NT2/D1 (cell line): ENCODE results near the gene CYBRD1.

Experiments used
- DNase-seq: peaks from one replicate; pipeline ENCODE4 v3.0.0-alpha.2; 2011; ENCODE audit warnings: low read depth, low spot score
- H3K27me3 ChIP-seq: 2 replicates; pipeline ENCODE4 v1.6.0; 2011; ENCODE audit warnings: mild to moderate bottlenecking; ENCODE audit not compliant: insufficient read length, insufficient read depth
- H3K36me3 ChIP-seq: 2 replicates; pipeline ENCODE4 v1.6.1; 2011; ENCODE audit warnings: mild to moderate bottlenecking, low read length, mixed read lengths; ENCODE audit not compliant: insufficient read depth, insufficient read length
- H3K4me1 ChIP-seq: 2 replicates; pipeline ENCODE4 v1.5.1; 2011; ENCODE audit not compliant: insufficient read depth, insufficient read length
- H3K4me3 ChIP-seq: 2 replicates; pipeline ENCODE4 v1.5.1; 2011; ENCODE audit warnings: low read depth; ENCODE audit not compliant: insufficient read length
- H3K9ac ChIP-seq: 2 replicates; pipeline ENCODE4 v1.6.0; 2011; ENCODE audit warnings: low read depth; ENCODE audit not compliant: insufficient read length
- H3K9me3 ChIP-seq: 2 replicates; pipeline ENCODE4 v1.5.1; 2011; ENCODE audit warnings: mild to moderate bottlenecking, low read length; ENCODE audit not compliant: insufficient read depth
- SUZ12 ChIP-seq: IDR thresholded peaks from 2 replicates; pipeline ENCODE4 v1.6.1; 2011; ENCODE audit not compliant: insufficient read length, insufficient read depth; ENCODE audit errors: extremely low read depth
- YY1 ChIP-seq: IDR thresholded peaks from 2 replicates; pipeline ENCODE4 v1.6.1; 2011; ENCODE audit not compliant: insufficient read length, insufficient read depth
- ZNF274 ChIP-seq: IDR thresholded peaks from 2 replicates; pipeline ENCODE4 v1.6.1; 2011; ENCODE audit warnings: mild to moderate bottlenecking, low read depth, low read length

The CYBRD1 gene

DNA sequence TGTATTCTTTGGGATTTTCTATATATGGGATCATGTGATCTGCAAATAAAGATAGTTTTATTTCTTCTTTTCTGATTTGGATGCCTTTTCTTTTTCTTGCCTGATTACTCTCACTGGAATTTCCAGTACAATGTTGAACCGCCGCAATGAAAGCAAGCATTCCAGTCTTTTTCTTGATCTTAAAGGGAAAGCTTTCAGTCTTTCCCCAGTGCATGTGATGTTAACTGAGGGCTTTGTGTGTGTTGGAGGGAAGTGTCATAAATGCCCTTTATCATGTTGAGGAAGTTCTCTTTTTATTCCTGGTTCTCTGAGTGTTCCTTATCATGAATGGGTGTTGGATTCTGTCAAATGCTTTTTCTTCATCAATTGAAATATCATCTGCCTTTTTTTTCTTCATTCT lies 16.9 kb upstream of the CYBRD1 start:
- TF ChIP-seq YY1 (no peak), ZNF274 (no peak), SUZ12 (no peak)
- DNase-seq, result no peak
- H3K9ac ChIP-seq, result no peak overlapping the region
- no peak overlapping the region for H3K4me3 ChIP-seq
- H3K36me3 ChIP-seq, result no peaks in the 10 kb centered on the region
- no peaks in the 10 kb centered on the region for H3K27me3 ChIP-seq
- H3K4me1 ChIP-seq, result no peaks in the 10 kb centered on the region
- no peaks in the 10 kb centered on the region for H3K9me3 ChIP-seq

DNA sequence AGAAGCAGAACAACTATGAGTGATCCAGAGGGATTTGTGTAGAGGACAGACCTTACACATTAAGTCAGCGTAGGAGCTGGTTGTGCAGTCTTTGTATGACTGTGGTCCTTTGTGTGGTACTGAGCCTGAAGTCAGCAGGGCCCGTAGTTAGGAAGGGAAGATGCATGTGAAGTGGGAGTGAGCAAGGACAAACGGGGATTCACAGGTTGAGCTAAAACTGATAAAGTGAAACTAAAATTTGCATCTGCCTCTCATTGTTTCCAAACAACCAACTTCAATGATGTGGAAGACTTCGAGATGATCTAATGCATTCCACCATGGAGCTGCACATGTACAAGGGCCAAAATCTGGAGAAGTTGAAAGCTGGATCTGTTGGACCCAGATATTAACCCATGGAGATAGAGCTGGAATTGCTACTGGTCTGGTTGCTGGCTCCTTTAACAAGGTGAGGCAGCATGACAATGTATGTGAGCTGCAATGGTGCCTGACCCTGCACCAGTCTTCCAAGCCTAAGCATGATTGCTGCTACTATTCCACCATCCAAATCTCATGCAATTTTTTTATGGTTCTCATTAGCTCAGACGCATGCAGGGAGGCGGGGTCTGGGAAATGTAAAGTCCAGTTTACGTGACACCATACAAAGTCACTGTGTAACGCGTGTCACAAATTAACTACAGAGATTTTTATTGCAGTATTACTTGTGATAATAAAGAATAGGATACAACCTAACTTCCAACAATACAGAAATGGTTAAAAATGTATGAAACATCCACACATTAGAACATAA lies 12.1 kb upstream of the CYBRD1 start:
- Histone ChIP-seq H3K4me1 (no peaks in the 10 kb centered on the region), H3K36me3 (no peaks in the 10 kb centered on the region), H3K9me3 (no peaks in the 10 kb centered on the region), H3K27me3 (no peaks in the 10 kb centered on the region), H3K4me3 (no peak overlapping the region), H3K9ac (no peak overlapping the region)
- DNase-seq, result no peak
- TF ChIP-seq ZNF274 (no peak), YY1 (no peak), SUZ12 (no peak)

DNA sequence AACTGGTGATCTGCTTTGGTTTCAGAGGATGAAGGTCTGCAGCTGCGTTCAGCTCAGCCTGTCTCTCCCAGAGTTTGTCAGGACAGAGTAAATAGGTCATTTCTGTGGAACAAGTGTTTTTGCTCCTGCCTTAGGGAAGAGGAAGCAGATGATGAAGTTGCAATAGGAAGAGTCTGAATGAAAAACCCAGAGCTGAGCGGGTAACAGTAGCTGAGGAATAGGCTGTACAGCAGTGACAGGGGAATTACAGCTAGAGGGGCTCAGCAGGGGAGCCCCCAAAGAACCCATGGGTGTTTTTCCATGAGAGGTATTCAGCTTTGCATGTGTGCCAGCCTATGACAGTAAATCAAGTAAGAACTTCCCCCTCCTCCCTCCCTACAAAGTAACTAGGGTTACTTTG lies 10.3 kb upstream of the CYBRD1 start:
- Histone ChIP-seq H3K4me3 (no peak overlapping the region), H3K9ac (no peak overlapping the region), H3K4me1 (peaks cover 10% of the 10 kb centered on the region), H3K36me3 (no peaks in the 10 kb centered on the region), H3K27me3 (peaks cover 9% of the 10 kb centered on the region), H3K9me3 (peaks cover 5% of the 10 kb centered on the region; the same call in 1 of the 2 replicates)
- no peak for TF ChIP-seq ZNF274
- TF ChIP-seq YY1, result no peak
- no peak for TF ChIP-seq SUZ12
- DNase-seq, result no peak

DNA sequence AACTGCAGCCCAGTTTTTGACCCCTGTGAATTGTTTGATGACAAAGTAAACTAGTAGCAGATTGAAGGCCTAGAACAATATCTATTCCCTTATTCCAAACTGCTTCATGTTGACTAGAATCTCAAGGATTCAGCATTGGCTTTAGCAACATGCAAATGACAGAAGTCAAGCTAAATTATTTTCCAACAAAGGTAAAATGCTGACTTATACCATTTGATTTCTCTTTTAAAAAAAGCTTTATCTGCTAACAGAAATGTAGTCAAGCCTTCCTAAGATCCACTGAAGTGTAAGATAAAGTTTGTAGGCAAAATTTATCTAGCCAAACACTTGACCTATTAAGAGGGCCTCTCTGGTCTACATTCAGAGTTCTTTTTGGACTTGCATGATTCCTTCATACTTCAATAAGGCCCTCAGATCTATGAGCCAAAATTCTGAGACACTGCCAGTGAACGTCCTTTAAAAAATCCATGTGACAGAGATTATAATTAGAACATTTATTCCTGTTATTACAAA lies 9.5 kb upstream of the CYBRD1 start:
- no peaks in the 10 kb centered on the region for H3K36me3 ChIP-seq
- no peak overlapping the region for H3K9ac ChIP-seq

DNA sequence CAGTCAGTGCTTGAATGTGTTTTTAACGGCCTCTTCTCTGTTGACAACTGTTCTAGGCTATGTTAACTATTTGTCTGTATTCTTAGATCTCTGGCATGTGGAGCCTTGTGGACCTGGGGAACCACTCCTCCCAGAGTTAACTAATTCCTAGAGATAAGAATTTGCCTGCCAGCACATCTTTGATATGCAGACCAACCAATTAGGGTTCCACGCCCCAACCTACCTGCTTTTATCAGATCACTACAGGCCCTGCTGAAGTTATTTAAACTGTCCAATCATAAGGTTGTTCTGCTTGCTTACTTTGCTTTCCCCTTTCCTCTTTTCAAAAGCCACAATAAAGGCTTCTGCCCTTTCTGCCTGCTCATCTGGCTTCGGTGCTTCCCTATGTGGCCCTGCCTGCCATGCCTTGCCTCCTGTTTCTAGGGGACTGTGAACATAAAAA lies 8.5 kb upstream of the CYBRD1 start:
- H3K4me1 ChIP-seq, result peaks cover 10% of the 10 kb centered on the region
- no peak overlapping the region for H3K9ac ChIP-seq
- no peaks in the 10 kb centered on the region for H3K36me3 ChIP-seq
- TF ChIP-seq ZNF274, result no peak
- TF ChIP-seq SUZ12, result no peak
- no peak for TF ChIP-seq YY1
- DNase-seq, result no peak
- peaks cover 5% of the 10 kb centered on the region; the same call in 1 of the 2 replicates for H3K9me3 ChIP-seq
- H3K27me3 ChIP-seq, result peaks cover 13% of the 10 kb centered on the region
- H3K4me3 ChIP-seq, result no peak overlapping the region

More for the DNA sequence above, 9.5 kb upstream of the CYBRD1 start:
- Histone ChIP-seq H3K4me3 (no peak overlapping the region), H3K27me3 (peaks cover 9% of the 10 kb centered on the region), H3K9me3 (peaks cover 5% of the 10 kb centered on the region; the same call in 1 of the 2 replicates), H3K4me1 (peaks cover 10% of the 10 kb centered on the region)
- DNase-seq, result no peak
- TF ChIP-seq SUZ12, result no peak
- no peak for TF ChIP-seq ZNF274

DNA sequence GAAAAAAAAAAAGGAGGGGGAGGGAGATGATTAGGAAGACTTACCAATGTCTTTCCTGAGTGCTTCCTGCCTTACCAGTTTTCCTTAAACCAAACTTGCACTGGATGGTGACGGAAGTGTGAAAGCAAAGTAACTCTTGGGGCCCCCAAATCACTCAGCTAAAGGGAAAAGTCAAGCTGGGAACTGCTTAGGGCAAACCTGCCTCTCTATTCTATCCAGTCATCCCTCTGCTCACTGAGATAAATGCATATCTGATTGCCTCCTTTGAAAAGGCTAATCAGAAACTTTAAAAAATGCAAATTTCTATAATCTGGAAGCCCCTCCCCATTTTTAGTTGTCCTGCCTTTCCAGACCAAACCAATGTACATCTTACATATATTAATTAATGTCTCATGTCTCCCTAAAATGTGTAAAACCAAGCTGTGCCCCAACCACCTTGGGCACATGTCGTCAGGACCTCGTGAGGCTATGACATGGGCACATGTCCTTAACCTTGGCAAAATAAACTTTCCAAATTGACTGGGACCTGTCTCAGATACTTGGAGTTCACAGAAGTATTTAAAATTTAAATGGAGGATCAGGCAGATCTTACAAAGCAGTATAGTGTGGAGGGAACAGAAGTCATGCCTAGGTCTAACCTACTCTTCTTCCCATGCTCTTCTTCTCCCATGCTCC lies 7.2 kb upstream of the CYBRD1 start:
- H3K27me3 ChIP-seq, result peaks cover 26% of the 10 kb centered on the region
- TF ChIP-seq ZNF274, result no peak
- TF ChIP-seq SUZ12, result no peak
- TF ChIP-seq YY1, result no peak
- no peak for DNase-seq
- H3K4me1 ChIP-seq, result peaks cover 13% of the 10 kb centered on the region
- no peaks in the 10 kb centered on the region for H3K36me3 ChIP-seq
- peaks cover 5% of the 10 kb centered on the region; the same call in 1 of the 2 replicates for H3K9me3 ChIP-seq
- no peak overlapping the region for H3K4me3 ChIP-seq
- H3K9ac ChIP-seq, result no peak overlapping the region

DNA sequence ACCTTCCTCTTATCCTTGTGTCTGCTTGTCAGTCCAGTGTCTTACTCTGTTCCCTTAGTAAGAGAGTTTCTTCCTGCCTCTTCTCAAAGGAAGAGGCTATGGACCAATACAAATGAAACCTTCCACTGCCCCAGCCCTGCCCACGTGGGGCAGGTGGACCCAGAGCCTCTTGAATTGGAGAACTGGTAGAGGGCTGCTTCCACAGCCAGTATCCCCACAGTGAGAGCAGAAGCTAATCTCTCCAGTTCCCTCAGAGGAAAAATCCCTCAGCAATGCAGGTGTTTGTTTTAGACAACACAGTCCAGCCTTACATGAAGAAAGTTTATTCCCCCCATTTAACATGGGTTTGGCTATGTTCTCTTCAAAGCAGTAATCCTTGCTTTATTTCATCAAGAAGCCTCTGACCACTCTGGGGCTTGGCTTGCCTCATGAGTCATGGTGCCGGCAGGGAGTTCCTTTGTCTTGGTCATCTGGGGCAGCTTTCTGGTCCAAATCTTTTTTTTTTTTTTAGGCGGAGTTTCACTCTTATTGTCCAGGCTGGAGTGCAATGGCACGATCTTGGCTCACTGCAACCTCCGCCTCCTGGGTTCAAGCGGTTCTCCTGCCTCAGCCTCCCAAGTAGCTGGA lies 6.5 kb upstream of the CYBRD1 start:
- no peak overlapping the region for H3K9ac ChIP-seq
- no peak for DNase-seq

More for the DNA sequence above, 6.5 kb upstream of the CYBRD1 start:
- peaks cover 5% of the 10 kb centered on the region; the same call in 1 of the 2 replicates for H3K9me3 ChIP-seq
- H3K27me3 ChIP-seq, result peaks cover 32% of the 10 kb centered on the region
- TF ChIP-seq YY1, result no peak
- no peaks in the 10 kb centered on the region for H3K36me3 ChIP-seq
- H3K4me1 ChIP-seq, result peaks cover 13% of the 10 kb centered on the region
- H3K4me3 ChIP-seq, result no peak overlapping the region
